GM21360 (cell line): ENCODE results near the gene PPT2.
"Not testable (repeated sequence)": the region's sequence is repeated elsewhere in the genome, so short reads cannot be mapped to it uniquely, and the experiment has no call there.

Source experiments
- ATAC-seq: cut with Tn5 transposase; IDR thresholded peaks from one replicate; pipeline ENCODE4 v1.9.1; 2021; ENCODE audit warnings: mild to moderate bottlenecking, moderate library complexity; ENCODE audit not compliant: unreplicated experiment

PPT2 gene

DNA sequence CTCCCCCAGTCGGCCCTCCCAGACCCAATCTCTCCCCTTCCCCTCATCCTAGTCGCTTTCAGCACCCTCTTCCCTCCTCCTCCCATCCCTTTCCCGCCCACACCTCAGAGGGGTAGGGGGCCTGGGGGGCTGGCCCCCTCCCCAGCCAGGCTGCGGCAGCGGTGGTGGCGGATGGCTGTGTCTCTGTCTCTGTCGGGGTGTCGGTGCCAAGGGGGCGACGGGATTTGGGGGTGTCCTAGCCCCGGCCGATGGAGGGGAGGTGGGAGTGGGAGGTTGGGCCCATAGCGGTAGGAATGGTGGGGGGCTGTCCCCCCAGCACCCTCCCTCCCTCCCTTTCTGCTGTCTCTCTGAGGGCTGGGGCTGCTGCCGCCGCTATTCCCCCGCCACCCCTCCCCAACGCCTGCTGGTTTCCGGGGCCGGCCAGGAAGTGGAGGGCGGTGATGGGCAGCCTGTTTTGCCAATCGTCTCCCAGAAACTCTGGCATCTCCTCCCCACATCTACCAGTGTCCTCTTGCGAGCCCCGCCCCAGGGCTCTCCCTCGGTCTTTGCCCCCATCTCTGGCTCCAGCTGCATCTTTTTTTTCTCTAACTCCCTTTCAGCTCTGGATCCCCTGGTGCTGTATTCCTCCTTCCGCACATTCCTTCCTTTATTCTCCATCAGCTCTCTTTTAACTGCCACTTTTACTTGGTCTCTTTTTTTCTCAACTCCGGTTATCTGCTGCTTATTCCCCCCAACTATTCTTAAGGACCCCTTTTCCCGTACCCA is 22.0 kb downstream of the PPT2 start, which contains the start of gene AGPAT1:
TSS of gene AGPAT1 (minus strand) at position 374 of the 765 bp plus-strand sequence. CDS start 4,588 bp downstream, outside the sequence.
- ATAC-seq = peak; percentile 35

DNA sequence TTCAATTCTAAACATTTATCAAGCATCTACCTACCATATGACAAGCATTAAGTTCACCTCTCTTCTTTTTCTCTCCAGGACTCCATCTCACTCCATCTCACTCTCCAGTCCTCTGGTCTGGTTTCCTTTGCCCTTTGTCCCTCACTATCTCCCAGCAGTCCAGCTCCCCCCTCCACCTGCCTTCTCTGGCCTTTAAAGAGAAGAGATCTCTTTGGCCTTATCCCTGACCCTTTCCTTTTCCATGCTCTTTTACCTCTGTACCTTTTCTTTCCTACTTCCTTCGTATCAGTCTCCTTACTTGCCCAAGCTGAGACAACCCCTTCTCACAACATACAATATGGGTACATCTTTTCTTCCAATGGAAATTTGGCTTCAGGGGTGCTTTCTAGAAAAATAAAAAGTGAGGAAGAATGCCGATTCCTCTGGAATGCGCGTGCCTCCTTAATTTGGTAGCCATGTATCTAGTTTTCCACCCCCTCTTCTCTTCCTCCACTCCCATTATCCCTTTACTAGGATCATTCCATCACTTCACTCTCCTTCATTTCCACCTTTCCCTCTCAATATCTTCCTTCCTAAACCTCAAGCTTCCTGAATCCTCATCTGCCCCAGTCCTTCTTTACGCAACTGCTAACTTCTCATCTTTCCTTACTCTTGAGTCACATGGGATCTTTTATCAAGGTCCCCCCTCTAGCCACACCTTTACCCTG is 22.7 kb downstream of the PPT2 start:
- ATAC-seq = no peak

DNA sequence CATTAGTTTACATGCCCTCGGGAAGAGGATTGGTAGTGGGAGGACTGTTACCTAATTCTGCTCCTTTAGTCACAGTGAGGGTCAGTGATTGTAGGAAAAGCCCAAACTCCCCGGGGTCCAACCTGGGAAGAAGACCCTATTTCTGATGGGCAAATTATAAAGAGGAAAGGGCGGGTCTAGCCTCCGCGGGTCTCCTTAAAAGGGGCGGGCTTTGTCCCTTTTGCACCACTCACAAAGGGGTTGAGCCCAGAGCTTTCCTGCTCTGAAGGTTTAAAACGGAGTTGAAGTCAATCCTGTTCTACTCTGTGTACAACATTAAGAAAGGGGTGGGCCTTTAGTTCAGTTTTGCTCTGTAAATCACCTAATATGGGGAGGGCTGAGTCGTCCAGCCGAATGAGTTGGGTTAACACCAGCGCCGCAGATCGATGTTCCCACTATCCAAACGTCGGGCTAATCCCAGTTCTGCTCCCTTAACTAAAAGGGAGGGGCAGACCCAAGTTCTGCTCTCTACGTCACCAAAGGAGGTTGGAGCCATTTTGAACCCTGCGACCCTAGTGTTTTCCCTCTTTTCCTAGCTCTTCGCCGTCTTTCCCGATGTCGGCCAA is 23.3 kb downstream of the PPT2 start:
- ATAC-seq = no peak

DNA sequence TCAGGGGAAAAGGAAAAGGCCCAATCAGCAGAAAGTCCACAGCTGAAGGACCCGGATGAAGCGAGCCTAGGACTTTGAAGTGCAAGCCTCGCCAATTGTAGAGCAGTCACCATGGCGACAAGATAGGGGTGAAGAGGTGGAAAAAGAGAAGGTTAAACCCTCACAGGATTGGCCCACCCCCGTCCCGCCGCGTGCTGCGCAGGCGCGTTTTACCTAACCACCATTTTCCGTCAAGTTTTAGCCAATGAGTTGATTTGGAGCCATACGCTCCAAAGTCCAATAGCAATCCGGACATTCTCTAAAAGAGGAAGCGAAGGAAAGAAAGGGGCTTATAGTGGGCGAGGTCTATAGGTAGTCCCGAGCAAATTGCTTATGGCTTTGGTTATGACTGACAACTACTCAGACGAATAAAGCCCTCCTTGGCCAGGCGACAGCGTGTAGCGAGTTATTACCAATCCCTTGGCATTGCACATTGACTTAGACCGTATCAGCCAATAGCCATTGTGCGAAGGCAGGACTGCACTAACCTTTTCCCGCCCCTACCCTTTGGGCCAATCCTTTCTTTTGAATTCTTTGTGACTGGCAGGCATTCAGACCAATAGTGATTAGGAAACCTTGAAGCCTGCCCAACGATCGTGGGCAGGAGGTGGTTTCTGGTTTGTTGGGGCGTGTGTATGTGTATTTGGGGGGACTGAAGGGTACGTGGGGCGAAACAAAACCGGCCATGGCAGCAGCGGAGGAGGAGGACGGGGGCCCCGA is 24.0 kb downstream of the PPT2 start, which contains the start of gene RNF5:
TSS of gene RNF5 (plus strand) at position 618 of the 759 bp plus-strand sequence. CDS start at position 725, 107 bp downstream.
- ATAC-seq = peak; percentile 73

DNA sequence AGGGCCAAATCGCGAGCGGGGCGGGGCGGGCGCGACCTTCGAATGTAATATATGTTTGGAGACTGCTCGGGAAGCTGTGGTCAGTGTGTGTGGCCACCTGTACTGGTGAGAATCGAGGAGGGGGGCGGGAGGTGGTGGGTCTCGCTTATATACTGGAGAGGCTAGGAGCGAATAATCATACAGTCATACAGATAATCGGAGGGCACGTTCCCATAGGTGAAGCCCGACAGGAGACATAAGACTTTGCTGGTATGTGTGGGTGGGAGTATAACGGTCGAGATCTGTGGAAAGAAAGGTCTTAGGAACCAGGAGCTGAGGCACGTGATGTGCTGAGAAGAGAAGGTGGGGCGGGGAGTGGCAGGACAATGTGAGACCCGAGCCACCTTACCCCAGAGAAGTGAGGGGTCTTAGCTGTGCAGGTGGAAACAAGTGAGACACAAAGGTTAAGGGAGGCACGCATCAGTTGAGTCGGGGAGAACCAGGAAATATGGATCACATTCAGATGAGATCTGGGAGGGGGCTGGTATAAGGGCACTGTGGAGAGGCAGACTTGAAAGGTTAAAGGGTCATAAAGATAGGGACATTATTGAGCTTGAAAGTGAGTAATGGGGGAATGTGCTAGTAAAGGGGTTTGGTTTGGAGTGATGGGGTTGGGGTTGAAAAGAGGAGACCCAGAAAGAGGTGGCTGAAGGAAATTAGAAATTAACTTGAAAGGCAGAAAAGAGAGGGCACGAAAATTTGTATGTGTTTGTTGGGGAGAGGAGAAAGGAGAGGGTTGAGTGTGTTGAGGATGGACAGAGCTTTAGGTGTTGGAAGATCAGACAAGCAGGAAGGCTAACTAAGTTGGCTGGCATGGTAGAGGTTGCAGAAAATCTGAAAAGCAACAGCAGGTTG is 24.9 kb downstream of the PPT2 start:
- no peak for ATAC-seq

DNA sequence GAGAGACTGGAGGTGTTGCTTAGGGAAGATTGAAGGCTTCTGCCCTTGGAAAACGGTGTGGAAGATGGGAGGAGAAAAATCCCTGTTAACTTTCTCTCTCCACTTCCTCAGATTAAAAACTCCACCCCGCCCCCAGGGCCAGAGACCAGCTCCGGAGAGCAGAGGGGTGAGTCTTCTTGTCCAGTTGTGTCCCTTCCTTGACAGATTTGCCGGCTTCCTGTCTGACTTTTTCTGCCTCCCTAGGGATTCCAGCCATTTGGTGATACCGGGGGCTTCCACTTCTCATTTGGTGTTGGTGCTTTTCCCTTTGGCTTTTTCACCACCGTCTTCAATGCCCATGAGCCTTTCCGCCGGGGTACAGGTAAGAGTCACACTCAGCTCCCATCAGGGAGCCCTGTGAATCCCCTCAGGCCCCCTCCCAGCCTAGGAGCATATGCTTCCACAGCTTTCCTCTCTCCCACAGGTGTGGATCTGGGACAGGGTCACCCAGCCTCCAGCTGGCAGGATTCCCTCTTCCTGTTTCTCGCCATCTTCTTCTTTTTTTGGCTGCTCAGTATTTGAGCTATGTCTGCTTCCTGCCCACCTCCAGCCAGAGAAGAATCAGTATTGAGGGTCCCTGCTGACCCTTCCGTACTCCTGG is 25.9 kb downstream of the PPT2 start:
- no peak for ATAC-seq

DNA sequence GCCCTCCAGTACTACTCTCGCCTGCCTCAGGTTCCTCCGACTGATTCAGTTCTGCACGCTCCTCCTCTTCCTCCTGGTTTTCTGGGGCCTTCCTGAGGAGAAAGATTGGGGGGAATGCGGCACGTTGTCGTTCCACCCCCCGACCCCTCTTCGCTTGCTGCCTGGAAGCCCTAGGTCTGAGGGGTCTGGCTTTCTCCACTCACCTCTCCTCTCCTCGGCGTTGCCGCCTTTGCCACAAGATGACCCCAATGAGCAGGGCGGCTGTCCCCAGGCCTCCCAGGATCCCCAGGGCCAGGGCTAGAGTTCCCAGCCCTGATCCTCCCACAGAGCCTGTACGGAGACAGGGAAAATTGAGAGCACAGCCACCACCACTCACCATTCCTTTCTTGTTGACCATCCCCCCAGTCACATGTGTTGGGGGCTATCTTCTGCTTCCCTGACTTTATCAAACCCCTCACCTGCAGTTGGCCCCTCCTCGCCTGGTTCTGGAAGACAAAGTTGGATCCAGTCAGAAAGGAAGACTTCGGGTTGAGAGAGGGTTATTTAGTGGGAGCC is 27.3 kb downstream of the PPT2 start:
- ATAC-seq = no peak

DNA sequence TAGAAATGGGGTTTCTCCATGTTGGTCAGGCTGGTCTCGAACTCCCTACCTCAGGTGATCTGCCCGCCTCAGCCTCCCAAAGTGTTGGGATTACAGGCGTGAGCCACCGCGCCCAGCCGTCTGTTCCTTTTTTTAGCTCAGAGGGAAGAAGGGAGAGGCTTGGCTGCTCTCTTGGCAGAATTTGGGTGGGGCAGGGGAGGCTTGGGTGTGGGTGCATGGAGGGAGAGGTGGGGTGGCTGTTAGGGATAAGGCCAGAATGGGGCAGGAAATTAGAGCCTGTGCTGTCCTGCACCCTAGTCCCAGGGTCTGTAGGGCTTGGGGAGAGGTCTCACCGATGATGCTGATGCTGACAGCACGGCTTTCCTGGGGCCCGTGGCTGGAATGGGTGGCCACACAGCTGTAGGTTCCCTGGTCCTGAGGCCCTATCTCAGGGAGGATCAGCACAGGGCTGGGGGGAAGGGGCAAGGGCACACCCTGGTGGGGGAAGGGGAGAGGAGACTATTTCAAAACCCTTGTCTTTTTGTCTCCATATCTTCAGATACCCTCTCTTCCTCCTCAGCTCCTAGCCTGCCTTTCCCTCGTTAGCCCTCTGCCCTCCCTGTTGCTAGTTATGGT is 28.1 kb downstream of the PPT2 start:
- ATAC-seq = no peak

DNA sequence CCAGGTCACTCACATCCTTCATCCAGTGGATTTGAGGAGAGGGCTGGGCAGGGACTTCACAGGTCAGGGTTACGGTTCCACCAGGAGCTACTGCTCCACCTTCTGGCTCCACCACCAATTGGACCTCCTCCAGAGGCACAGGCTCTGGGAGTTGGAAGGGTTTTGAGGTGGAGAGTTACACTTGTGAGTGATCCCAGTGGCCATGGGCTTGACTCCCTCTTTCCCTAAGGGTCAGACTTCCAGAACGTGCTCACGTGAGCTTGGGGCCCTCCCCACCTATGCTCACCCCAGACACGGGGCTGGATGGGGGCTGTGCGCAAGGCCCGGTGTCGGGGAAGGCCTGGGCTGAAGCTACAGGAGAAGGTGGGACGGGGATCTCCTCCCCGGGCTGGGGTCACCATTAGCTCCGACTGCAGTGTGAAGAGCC is 28.6 kb downstream of the PPT2 start:
- no peak for ATAC-seq

DNA sequence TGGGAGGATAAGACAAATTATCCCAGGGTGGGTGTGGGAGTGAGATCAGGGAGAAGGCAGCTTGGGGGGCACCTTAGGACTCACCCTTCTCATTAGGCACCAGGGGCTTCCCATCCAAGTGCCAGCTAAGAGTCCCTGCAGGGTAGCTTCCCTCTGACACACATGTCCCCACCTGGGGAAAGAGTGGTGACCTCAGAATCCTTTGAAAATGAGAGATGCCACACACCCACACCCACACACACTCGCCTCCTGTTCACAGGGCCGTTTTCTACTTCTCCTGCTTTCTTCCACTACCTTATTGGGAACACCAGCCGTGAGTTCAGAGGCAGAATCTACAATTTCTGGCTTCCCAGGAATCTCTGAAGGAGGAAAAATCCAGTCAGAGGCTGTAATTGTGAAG is 29.1 kb downstream of the PPT2 start:
- ATAC-seq = no peak

DNA sequence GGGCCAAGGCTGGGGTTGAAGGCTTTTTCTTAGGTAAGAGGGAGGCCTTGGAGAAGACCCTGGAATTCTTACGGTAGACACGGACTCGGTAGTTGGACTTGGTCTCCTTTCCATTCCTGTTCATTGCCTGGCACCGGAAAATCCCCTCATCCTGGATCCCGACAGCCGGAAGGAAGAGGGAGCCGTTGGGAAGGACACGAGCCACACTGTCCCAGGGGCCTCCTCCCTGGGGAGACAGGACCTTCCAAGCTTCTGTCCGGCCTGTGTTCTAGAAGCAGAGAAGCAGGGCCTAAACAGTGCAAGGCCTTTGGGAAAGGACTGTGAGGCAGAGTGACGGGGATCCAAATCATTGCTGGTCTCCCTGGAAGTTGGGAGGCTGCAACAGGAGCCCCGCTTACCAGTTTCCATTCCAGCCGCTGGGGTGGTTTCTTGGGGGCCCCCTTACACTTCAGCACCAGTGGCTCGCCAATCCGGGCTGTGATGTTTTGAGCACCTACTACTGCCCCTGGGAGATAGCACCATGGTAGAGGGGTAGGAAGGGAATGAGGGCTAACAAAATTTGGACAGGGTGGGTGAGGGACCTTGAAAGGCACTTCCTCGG is 29.6 kb downstream of the PPT2 start:
- ATAC-seq = no peak

DNA sequence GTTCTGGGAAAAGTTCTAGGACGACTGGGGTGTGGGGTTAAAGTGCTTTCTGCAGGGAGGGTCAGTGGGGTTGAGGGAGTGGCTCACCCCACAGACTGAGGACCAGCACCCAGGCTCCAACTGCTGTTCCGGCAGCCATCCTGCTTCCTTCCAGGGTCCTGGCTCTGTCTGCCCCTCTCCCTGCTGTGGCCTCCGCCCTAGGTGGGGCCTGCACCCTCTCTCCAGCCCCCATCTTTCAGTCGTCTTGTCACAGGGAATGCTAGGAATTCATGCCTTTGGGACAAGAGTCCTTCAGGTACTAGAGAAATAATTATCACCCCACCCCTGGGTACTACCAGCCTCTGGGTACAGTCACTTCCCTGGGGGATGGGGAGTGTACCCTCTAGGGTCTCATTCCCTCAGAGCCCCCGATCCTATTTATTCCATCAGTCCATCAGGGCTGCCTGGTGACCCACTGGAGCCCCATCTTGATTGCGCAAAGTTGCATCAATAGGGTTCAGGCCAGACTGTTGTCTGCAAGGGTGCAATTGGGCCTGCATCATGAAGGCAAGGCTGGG is 30.2 kb downstream of the PPT2 start, which contains the start of gene AGER:
TSS of gene AGER (minus strand) at position 170 of the 557 bp plus-strand sequence. CDS start at position 139, 31 bp downstream.
- no peak for ATAC-seq

DNA sequence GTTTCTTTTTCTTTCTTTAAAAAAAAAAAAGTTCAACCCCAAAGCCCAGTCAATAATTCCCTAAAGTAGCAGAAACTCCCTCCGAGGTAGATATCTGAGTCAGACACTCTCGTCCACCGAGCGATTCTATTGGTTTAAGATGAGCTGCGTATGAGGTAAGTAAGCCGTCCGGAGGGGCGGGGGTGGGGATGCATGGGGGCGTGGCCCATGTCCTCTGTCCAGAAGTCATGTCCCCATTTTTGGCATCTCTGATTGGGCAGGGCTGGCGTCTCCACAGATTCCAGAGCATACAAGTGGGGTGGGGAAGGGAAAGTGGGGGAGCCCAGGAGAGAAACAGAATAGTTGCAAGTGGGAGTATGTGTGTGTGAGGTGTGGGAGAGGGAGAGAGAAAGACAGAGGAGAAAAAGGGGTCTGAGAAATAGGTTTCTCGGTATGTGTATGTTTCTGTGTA is 31.8 kb downstream of the PPT2 start:
- not testable (repeated sequence) for ATAC-seq

DNA sequence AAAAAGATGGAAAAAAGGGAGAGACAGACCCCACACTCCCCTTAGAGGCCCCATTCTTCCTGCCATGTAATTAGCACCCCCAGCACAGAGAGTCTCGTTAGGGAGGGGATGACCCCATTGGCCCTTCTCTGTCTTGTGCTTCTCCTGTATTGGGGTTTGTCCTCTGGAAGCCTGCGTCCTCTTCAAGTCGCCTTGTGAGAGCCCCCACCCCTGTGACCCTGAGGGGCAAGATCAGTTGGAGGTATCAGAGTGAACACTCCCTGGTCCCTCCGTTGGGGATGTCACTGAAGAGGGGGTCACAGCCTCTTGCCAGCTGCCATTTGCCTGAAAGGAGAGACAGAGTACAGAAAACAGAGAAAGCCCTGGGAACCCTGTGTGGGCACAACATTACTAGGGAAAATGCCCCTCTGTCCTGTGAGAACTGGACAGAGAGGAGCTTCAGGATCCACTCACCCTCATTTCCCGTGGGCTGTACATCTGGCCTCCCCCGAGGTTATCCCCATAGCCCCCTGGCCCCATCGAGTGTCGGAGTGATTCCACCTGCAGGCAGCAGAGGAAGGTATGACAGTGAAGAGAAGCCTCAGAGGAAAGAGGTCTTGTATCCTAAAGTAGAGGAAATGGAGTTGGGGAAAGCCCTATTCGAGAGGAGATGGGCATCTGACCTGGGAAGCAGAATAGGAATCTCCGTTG is 32.4 kb downstream of the PPT2 start:
- ATAC-seq = not testable (repeated sequence)

DNA sequence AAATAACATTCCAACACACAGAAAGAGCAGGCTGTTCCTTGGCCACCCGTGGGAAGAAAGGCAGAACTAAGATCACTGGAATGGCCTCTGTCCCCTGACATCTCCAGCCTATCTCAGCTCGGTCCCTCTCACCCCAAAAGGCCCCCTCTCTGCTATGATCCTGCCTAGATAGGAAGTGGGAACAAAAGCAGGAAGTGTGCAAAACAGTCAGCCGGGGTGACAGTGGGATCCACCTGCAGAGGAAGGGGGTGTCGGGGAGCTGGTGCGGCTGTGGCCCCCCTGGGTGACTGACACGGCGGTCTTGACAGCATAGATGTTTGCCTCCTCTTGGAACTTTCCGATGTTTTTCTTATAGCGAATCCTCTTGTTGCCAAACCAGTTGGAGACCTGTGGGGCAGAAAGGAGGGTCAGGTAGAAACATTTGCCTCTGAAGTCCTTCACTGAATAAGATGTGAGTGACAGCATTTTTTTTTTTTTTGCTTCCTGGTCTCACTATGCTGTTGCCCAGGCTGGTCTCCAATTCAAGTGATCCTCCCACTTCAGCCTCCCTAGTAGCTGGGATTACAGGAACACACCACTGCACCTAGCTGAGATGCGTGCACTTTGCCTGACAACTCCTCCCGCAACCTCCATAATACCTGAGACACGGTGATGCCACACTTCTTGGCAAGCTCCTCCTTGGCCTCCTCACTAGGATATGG is 33.2 kb downstream of the PPT2 start:
- no peak for ATAC-seq

DNA sequence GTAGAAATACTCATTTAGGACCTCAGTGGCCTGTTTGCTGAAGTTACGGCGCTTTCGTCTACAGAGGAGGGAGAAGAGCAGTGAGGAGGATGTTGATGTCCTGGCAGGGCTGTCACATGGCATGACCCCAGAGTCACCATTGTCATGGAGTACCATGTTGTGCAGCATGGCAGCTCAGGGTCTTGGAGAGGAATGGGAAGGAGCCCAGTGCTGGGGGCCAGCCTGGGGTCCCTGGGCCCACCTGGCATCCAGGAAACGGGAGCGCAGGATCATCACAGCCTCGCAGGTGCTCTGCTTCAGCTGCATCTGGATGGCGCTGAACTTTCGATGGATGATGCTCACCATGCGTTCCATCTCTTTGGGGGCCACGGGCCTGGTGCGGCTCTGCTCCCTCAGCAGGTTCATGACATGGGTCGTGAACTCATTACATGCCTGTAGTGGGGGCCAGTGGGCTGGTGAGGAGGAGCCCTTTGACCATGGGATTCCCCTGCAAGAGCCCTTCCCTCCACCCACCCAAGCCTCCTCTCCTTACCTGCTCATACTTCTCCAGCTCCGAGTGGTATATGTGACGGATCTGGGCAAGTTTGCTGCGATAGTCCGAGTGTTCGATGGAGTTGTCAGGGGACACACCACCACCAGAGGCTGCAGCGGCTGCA is 33.9 kb downstream of the PPT2 start:
- not testable (repeated sequence) for ATAC-seq
